ENCODE results near the gene CUL1.

GRCh38 chr7:148704189-148704588, 5.5 kb downstream of the CUL1 start:
- TF ChIP-seq ELF1 (IDR thresholded peaks at IDR 0.05; ENCODE audit: borderline replicate concordance, low read depth) (no peak), POLR2AphosphoS5 (IDR thresholded peaks at IDR 0.05; ENCODE audit: low read depth, low read length) (no peak), MAX (IDR thresholded peaks at IDR 0.05) (no peak), EZH2 (IDR thresholded peaks at IDR 0.05) (no peak), SRF (IDR thresholded peaks at IDR 0.05; ENCODE audit: low read depth) (no peak), TCF7L2 (IDR thresholded peaks at IDR 0.05; ENCODE audit: borderline replicate concordance, extremely low read depth, insufficient read depth, insufficient read length) (no peak)
- TF ChIP-seq, protein P1, sequence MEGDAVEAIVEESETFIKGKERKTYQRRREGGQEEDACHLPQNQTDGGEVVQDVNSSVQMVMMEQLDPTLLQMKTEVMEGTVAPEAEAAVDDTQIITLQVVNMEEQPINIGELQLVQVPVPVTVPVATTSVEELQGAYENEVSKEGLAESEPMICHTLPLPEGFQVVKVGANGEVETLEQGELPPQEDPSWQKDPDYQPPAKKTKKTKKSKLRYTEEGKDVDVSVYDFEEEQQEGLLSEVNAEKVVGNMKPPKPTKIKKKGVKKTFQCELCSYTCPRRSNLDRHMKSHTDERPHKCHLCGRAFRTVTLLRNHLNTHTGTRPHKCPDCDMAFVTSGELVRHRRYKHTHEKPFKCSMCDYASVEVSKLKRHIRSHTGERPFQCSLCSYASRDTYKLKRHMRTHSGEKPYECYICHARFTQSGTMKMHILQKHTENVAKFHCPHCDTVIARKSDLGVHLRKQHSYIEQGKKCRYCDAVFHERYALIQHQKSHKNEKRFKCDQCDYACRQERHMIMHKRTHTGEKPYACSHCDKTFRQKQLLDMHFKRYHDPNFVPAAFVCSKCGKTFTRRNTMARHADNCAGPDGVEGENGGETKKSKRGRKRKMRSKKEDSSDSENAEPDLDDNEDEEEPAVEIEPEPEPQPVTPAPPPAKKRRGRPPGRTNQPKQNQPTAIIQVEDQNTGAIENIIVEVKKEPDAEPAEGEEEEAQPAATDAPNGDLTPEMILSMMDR (IDR thresholded peaks at IDR 0.05 in 2 of 3, conservative IDR thresholded peaks at IDR 0.05 in 1 of 3; ENCODE audit: borderline replicate concordance in 1 of 3, insufficient read depth in 1 of 3, low read depth in 2 of 3, low read length in 2 of 3) = no peak

Measured in HCT116 (cell line).